HG03571 (cell line): ENCODE measurements around the gene GRM5.
"Not testable (repeated sequence)": the region's sequence is repeated elsewhere in the genome, so short reads cannot be mapped to it uniquely, and the experiment has no call there.

Experiments used
- ATAC-seq: cut with Tn5 transposase; IDR thresholded peaks from one replicate; pipeline ENCODE4 v1.9.1; 2021; ENCODE audit not compliant: unreplicated experiment

Gene GRM5

GRCh38 chr11:88552379-88553062, 513.3 kb downstream of the GRM5 start:
- ATAC-seq: peak; percentile 89

- ATAC-seq: peak; percentile 9
Observed at GRCh38 chr11:88544656-88545280, 521.0 kb downstream of the GRM5 start.

GRCh38 chr11:88543902-88544655, 521.7 kb downstream of the GRM5 start:
- ATAC-seq: peak; percentile 100

GRCh38 chr11:88541006-88541405, 524.8 kb downstream of the GRM5 start:
- no peak for ATAC-seq

- no peak for ATAC-seq
Observed at GRCh38 chr11:88538098-88538497, 527.7 kb downstream of the GRM5 start.

GRCh38 chr11:88537613-88538012, 528.2 kb downstream of the GRM5 start:
- no peak for ATAC-seq

GRCh38 chr11:88536616-88537265, 529.0 kb downstream of the GRM5 start:
- ATAC-seq: no peak

GRCh38 chr11:88535916-88536547, 529.8 kb downstream of the GRM5 start:
- ATAC-seq: peak; percentile 66

- no peak for ATAC-seq
Observed at GRCh38 chr11:88535266-88535665, 530.5 kb downstream of the GRM5 start.

- ATAC-seq: not testable (repeated sequence)
Observed at GRCh38 chr11:88534706-88535105, 531.1 kb downstream of the GRM5 start.

GRCh38 chr11:88534185-88534584, 531.6 kb downstream of the GRM5 start:
- ATAC-seq: no peak

GRCh38 chr11:88533001-88533400, 532.8 kb downstream of the GRM5 start:
- ATAC-seq: no peak

GRCh38 chr11:88531831-88532230, 534.0 kb downstream of the GRM5 start:
- no peak for ATAC-seq

GRCh38 chr11:88529426-88529825, 536.4 kb downstream of the GRM5 start:
- no peak for ATAC-seq

- ATAC-seq: no peak
Observed at GRCh38 chr11:88523386-88524071, 542.3 kb downstream of the GRM5 start.

GRCh38 chr11:88522624-88523385, 543.0 kb downstream of the GRM5 start:
- ATAC-seq: no peak

GRCh38 chr11:88521799-88522201, 544.0 kb downstream of the GRM5 start:
- no peak for ATAC-seq

GRCh38 chr11:88521399-88521798, 544.4 kb downstream of the GRM5 start:
- no peak for ATAC-seq

- no peak for ATAC-seq
Observed at GRCh38 chr11:88520391-88520790, 545.4 kb downstream of the GRM5 start.

- no peak for ATAC-seq
Observed at GRCh38 chr11:88515002-88515401, 550.8 kb downstream of the GRM5 start.
